Measurements from ENCODE around the gene RPTOR. TPM values are rescaled to one million over a fixed set of nuclear protein-coding genes. Genes with fewer than 3 reads are reported as not detected.

RPTOR gene
- total RNA-seq, 6 experiments from 2014 or later = 34.4 to 39.2 (median 35.5) TPM

GRCh38 chr17:80861892-80862291, 317.3 kb downstream of the RPTOR start:
- no peak overlapping the region for H3K4me3 Mint-ChIP-seq
- H3K27me3 Mint-ChIP-seq (ENCODE audit: insufficient read depth) = peaks cover 6% of the 10 kb centered on the region
- TF ChIP-seq CTCF (IDR thresholded peaks at IDR 0.05) = peak; percentile 50
- peaks cover 45% of the 10 kb centered on the region for H3K4me1 Mint-ChIP-seq (ENCODE audit: low read depth)
- H3K27ac Mint-ChIP-seq = no peak overlapping the region
- peaks cover 34% of the 10 kb centered on the region for H3K36me3 Mint-ChIP-seq (ENCODE audit: low read depth)
- no peak for DNase-seq
- no peaks in the 10 kb centered on the region for H3K9me3 Mint-ChIP-seq

- no peak for DNase-seq
- Mint-ChIP-seq H3K4me1 (ENCODE audit: low read depth) (peaks cover 45% of the 10 kb centered on the region), H3K36me3 (ENCODE audit: low read depth) (peaks cover 34% of the 10 kb centered on the region), H3K27me3 (ENCODE audit: insufficient read depth) (peaks cover 6% of the 10 kb centered on the region), H3K27ac (no peak overlapping the region), H3K4me3 (no peak overlapping the region), H3K9me3 (no peaks in the 10 kb centered on the region)
- no peak for TF ChIP-seq CTCF (IDR thresholded peaks at IDR 0.05)
These were observed 317.9 kb downstream of the RPTOR start for GRCh38 chr17:80862481-80862961.

- H3K27ac Mint-ChIP-seq = no peak overlapping the region
- H3K27me3 Mint-ChIP-seq (ENCODE audit: insufficient read depth) = peaks cover 6% of the 10 kb centered on the region
- TF ChIP-seq CTCF (IDR thresholded peaks at IDR 0.05) = no peak
- H3K36me3 Mint-ChIP-seq (ENCODE audit: low read depth) = peaks cover 34% of the 10 kb centered on the region
- no peaks in the 10 kb centered on the region for H3K9me3 Mint-ChIP-seq
- peaks cover 49% of the 10 kb centered on the region for H3K4me1 Mint-ChIP-seq (ENCODE audit: low read depth)
- no peak overlapping the region for H3K4me3 Mint-ChIP-seq
- no peak for DNase-seq
These were observed 318.3 kb downstream of the RPTOR start for GRCh38 chr17:80862978-80863377.

DNA sequence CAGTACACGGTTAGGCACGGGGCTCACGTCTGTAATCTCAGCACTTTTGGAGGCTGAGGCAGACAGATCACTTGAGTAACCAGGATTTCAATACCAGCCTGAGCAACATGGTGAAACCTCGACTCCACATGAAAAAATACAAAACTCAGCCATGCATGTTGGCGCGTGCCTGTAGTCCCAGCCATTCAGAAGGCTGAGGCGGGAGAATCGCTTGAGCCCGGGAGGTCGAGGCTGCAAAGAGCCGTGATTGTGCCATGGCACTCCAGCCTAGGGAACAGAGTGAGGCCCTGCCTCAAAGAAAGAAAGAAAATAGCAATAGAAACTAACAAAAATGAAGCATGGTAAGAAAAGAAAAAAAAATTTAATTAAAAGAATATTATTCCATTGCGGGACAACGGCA, 319.0 kb downstream of the RPTOR start:
- H3K27ac Mint-ChIP-seq = no peak overlapping the region
- no peak overlapping the region for H3K4me3 Mint-ChIP-seq
- H3K27me3 Mint-ChIP-seq (ENCODE audit: insufficient read depth) = peaks cover 6% of the 10 kb centered on the region
- H3K4me1 Mint-ChIP-seq (ENCODE audit: low read depth) = peaks cover 45% of the 10 kb centered on the region
- TF ChIP-seq CTCF (IDR thresholded peaks at IDR 0.05) = no peak
- no peaks in the 10 kb centered on the region for H3K9me3 Mint-ChIP-seq
- H3K36me3 Mint-ChIP-seq (ENCODE audit: low read depth) = peaks cover 28% of the 10 kb centered on the region
- no peak for DNase-seq

GRCh38 chr17:80864751-80865150, 320.1 kb downstream of the RPTOR start:
- H3K4me1 Mint-ChIP-seq (ENCODE audit: low read depth) = peaks cover 34% of the 10 kb centered on the region
- TF ChIP-seq CTCF (IDR thresholded peaks at IDR 0.05) = no peak
- H3K36me3 Mint-ChIP-seq (ENCODE audit: low read depth) = peaks cover 21% of the 10 kb centered on the region
- DNase-seq = no peak
- no peaks in the 10 kb centered on the region for H3K9me3 Mint-ChIP-seq
- no peak overlapping the region for H3K4me3 Mint-ChIP-seq
- H3K27me3 Mint-ChIP-seq (ENCODE audit: insufficient read depth) = peaks cover 4% of the 10 kb centered on the region
- H3K27ac Mint-ChIP-seq = no peak overlapping the region

All from HFFc6 (cell line).